H1 (cell line): ENCODE data around the gene PFN3. TPM values are rescaled to one million over a fixed set of nuclear protein-coding genes. Genes with fewer than 3 reads are reported as not detected.

Experiments used
- CHD1 ChIP-seq: IDR thresholded peaks from 2 replicates; pipeline ENCODE4 v1.6.1; 2012; ENCODE audit warnings: low read depth, low read length, improper control_type of control experiment
- HDAC2 ChIP-seq, 2 experiments: fragments of 300-600 bp in 1 of 2; sonication (generic) in 1 of 2; IDR thresholded peaks; 2 replicates each; pipeline ENCODE4 v1.6.1; 2011 to 2012; ENCODE audit warnings: low read depth in 2 of 2, low read length in 2 of 2, mild to moderate bottlenecking in 2 of 2, moderate library complexity in 2 of 2, borderline replicate concordance in 1 of 2, inconsistent platforms in 1 of 2
- JUND ChIP-seq: IDR thresholded peaks from 2 replicates; pipeline ENCODE4 v1.6.1; 2011; ENCODE audit warnings: mild to moderate bottlenecking, improper control_type of control experiment, low read length
- RAD21 ChIP-seq, 2 experiments: IDR thresholded peaks in 1 of 2; conservative IDR thresholded peaks in 1 of 2; 2 replicates each; pipeline ENCODE4 v1.6.1; 2011; ENCODE audit warnings: low read depth in 2 of 2, low read length in 2 of 2, improper control_type of control experiment in 1 of 2, inconsistent platforms in 1 of 2, mild to moderate bottlenecking in 1 of 2, moderate library complexity in 1 of 2
- RNF2 ChIP-seq: fragments of 200-900, 300-1000 bp; sonication (generic); IDR thresholded peaks from 2 replicates; pipeline ENCODE4 v1.7.1; 2016; ENCODE audit warnings: borderline replicate concordance, low read depth, mild to moderate bottlenecking, antibody characterized with exemption, low read length; ENCODE audit not compliant: poor library complexity, severe bottlenecking; ENCODE audit errors: missing control alignments
- SP2 ChIP-seq: IDR thresholded peaks from 2 replicates; pipeline ENCODE4 v1.6.1; 2012; ENCODE audit warnings: mild to moderate bottlenecking, low read length, inconsistent platforms
- SUZ12 ChIP-seq: fragments of 200-600 bp; sonication (generic); IDR thresholded peaks from 2 replicates; pipeline ENCODE4 v1.6.1; 2012; ENCODE audit warnings: mild to moderate bottlenecking, inconsistent platforms, low read length, moderate library complexity, mixed read lengths
- YY1 ChIP-seq: IDR thresholded peaks from 2 replicates; pipeline ENCODE4 v1.6.1; 2011; ENCODE audit warnings: low read depth, mild to moderate bottlenecking, low read length
- polyA plus RNA-seq, 7 experiments: library from polyadenylated mRNA; depleted of rRNA in 3 of 7; stranded (reverse) in 5 of 7; unstranded in 2 of 7; fragments of >200 nt in 5 of 7; fragments of 200-250 nt in 2 of 7; gene quantifications; 1 replicate in 5 of 7; 2 replicates in 1 of 7; 4 replicates in 1 of 7; pipeline versions ENCODE4 v1.2.1 to v1.2.3, GENCODE V29; 2011 to 2013; ENCODE audit warnings: missing spikeins in 2 of 7, mixed read lengths in 2 of 7
- total RNA-seq: library from RNA; stranded (reverse); fragmentation: NEBNext Ultra II Directional; extraction: Animal tissue kit (Norgen Biotek cat#: 25700); gene quantifications from 2 replicates; pipeline ENCODE4 v1.2.1, GENCODE V29; 2021
- TF ChIP-seq, protein P1 (sequence below), 3 experiments: IDR thresholded peaks; 1 replicate in 2 of 3; 2 replicates in 1 of 3; pipeline versions ENCODE4 v1.5.1 to v1.6.1; 2011; ENCODE audit warnings: low read length in 3 of 3, mild to moderate bottlenecking in 3 of 3, inconsistent platforms in 2 of 3, low read depth in 1 of 3, moderate library complexity in 1 of 3; ENCODE audit not compliant: insufficient read depth in 1 of 3; ENCODE audit errors: control extremely low read depth in 1 of 3
- TF ChIP-seq, protein P2 (sequence below): IDR thresholded peaks from 2 replicates; pipeline ENCODE4 v1.6.1; 2011; ENCODE audit warnings: low read length, improper control_type of control experiment
- TF ChIP-seq, protein P3 (sequence below): IDR thresholded peaks from 2 replicates; pipeline ENCODE4 v1.6.1; 2012; ENCODE audit warnings: inconsistent platforms
- TF ChIP-seq, protein P4 (sequence below): IDR thresholded peaks from 2 replicates; pipeline ENCODE4 v1.6.1; 2011; ENCODE audit warnings: low read depth, mild to moderate bottlenecking, low read length; ENCODE audit not compliant: insufficient read depth
- TF ChIP-seq, protein P5 (sequence below): IDR thresholded peaks from 2 replicates; pipeline ENCODE4 v1.6.1; 2012; ENCODE audit warnings: low read length, inconsistent platforms

The PFN3 gene
- total and polyA plus RNA-seq, 2 of the 8 experiments (the other 6 are each of a cell fraction or from before 2014, with no cell fraction given) = not detected

DNA sequence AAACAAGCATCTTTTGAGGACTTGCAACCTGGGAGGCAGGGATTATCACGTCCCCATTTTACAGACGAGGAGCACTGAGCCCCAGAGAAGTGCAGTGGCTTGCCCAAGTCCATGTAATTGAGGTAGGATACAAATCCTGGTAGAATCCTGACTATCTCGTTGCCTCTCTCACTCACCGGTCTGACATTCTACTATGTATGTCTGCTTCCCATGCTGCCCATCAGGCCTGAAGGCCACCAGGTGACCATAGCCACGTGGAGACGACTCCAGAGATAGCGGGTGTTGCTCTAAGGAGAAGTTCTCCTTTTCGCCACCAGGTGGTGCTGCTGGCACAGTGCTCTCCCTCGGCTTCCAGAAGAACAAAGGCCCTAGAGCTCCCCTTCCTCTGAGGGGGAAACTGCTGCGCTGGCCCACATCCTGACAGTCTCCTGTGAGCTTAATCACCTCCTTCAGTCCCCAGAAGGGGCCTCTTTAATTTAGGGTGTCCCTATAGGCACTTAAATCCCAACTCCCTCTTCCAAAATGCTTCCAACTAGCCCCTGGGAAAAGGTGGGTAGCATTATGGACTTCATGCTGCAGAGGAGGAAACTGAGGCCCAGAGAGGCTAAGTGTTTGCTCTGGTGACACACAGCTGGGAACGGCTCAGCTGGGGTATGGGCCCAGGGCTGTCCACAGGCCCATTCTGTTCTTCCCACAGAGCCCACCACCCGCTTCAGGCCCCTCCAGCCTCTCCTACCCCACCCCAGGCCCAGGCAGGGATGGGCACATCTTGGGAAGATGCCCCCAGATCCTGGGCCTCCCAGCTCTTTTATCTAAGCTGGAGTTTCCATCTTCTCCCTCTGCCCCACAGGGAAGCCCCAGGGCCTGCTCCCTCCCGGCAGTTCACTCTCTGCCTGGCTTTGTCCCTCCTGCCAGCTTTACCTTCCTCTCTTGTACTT is 9.8 kb downstream of the PFN3 start (continued):
- TF ChIP-seq, protein P1, sequence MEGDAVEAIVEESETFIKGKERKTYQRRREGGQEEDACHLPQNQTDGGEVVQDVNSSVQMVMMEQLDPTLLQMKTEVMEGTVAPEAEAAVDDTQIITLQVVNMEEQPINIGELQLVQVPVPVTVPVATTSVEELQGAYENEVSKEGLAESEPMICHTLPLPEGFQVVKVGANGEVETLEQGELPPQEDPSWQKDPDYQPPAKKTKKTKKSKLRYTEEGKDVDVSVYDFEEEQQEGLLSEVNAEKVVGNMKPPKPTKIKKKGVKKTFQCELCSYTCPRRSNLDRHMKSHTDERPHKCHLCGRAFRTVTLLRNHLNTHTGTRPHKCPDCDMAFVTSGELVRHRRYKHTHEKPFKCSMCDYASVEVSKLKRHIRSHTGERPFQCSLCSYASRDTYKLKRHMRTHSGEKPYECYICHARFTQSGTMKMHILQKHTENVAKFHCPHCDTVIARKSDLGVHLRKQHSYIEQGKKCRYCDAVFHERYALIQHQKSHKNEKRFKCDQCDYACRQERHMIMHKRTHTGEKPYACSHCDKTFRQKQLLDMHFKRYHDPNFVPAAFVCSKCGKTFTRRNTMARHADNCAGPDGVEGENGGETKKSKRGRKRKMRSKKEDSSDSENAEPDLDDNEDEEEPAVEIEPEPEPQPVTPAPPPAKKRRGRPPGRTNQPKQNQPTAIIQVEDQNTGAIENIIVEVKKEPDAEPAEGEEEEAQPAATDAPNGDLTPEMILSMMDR (IDR thresholded peaks at IDR 0.05; ENCODE audit: control extremely low read depth in 1 of 3, insufficient read depth in 1 of 3, low read depth in 1 of 3, low read length in 3 of 3) = peak in 2 of 3 experiments; percentile 97; a peak in 3 of 4 replicates
- TF ChIP-seq, protein P2, sequence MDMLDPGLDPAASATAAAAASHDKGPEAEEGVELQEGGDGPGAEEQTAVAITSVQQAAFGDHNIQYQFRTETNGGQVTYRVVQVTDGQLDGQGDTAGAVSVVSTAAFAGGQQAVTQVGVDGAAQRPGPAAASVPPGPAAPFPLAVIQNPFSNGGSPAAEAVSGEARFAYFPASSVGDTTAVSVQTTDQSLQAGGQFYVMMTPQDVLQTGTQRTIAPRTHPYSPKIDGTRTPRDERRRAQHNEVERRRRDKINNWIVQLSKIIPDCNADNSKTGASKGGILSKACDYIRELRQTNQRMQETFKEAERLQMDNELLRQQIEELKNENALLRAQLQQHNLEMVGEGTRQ = peak; percentile 87
- TF ChIP-seq SUZ12 = no peak
- peak in 1 of 2 experiments; percentile 85; a peak in 1 of 4 replicates for TF ChIP-seq HDAC2 (IDR thresholded peaks at IDR 0.05; ENCODE audit: borderline replicate concordance in 1 of 2, low read depth in 2 of 2, low read length in 2 of 2)
- no peak for TF ChIP-seq RNF2
- 0 out of 2 replicates have a peak, but pooled peaks have one; percentile 10 for TF ChIP-seq YY1
- TF ChIP-seq, protein P3, sequence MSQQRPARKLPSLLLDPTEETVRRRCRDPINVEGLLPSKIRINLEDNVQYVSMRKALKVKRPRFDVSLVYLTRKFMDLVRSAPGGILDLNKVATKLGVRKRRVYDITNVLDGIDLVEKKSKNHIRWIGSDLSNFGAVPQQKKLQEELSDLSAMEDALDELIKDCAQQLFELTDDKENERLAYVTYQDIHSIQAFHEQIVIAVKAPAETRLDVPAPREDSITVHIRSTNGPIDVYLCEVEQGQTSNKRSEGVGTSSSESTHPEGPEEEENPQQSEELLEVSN = peak; percentile 76
- 0 out of 2 replicates have a peak, but pooled peaks have one; percentile 14 for TF ChIP-seq JUND
- TF ChIP-seq, protein P4, sequence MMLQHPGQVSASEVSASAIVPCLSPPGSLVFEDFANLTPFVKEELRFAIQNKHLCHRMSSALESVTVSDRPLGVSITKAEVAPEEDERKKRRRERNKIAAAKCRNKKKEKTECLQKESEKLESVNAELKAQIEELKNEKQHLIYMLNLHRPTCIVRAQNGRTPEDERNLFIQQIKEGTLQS = peak; percentile 83
- TF ChIP-seq, protein P5, sequence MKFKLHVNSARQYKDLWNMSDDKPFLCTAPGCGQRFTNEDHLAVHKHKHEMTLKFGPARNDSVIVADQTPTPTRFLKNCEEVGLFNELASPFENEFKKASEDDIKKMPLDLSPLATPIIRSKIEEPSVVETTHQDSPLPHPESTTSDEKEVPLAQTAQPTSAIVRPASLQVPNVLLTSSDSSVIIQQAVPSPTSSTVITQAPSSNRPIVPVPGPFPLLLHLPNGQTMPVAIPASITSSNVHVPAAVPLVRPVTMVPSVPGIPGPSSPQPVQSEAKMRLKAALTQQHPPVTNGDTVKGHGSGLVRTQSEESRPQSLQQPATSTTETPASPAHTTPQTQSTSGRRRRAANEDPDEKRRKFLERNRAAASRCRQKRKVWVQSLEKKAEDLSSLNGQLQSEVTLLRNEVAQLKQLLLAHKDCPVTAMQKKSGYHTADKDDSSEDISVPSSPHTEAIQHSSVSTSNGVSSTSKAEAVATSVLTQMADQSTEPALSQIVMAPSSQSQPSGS = peak; percentile 55; the same call in 1 of the 2 replicates
- TF ChIP-seq CHD1 = no peak
- TF ChIP-seq SP2 = no peak
- peak; percentile 93 to 97 for TF ChIP-seq RAD21 (IDR thresholded peaks at IDR 0.05 in 1 of 2, conservative IDR thresholded peaks at IDR 0.05 in 1 of 2; ENCODE audit: low read depth in 2 of 2, low read length in 2 of 2)
